Mesendoderm (in vitro differentiated cells): ENCODE measurements around the gene ADGRG4.

ENCODE experiments used
- DNase-seq: peaks from one replicate; pipeline ENCODE4 v3.0.0; 2013
- H2AK5ac ChIP-seq: 2 replicates; pipeline ENCODE4 v1.6.1; 2013; ENCODE audit warnings: low read length, inconsistent platforms
- H2BK120ac ChIP-seq: 2 replicates; pipeline ENCODE4 v1.6.1; 2013; ENCODE audit warnings: low read depth, mild to moderate bottlenecking, low read length, moderate library complexity, mixed read lengths
- H2BK15ac ChIP-seq: replicated peaks from 2 replicates; pipeline ENCODE4 v1.6.1; 2013; ENCODE audit warnings: low read depth, mild to moderate bottlenecking, moderate library complexity
- H2BK5ac ChIP-seq: 2 replicates; pipeline ENCODE4 v1.6.1; 2013; ENCODE audit warnings: low read length, inconsistent platforms
- H3K18ac ChIP-seq: 2 replicates; pipeline ENCODE4 v1.6.1; 2013; ENCODE audit warnings: mild to moderate bottlenecking, low read length, mixed read lengths
- H3K23ac ChIP-seq: one replicate; pipeline ENCODE4 v1.6.1; 2013; ENCODE audit warnings: low read length
- H3K27ac ChIP-seq: 2 replicates; pipeline ENCODE4 v1.5.1; 2013; ENCODE audit warnings: low read depth, mild to moderate bottlenecking, inconsistent platforms, low read length, moderate library complexity
- H3K27me3 ChIP-seq: 2 replicates; pipeline ENCODE4 v1.6.1; 2013; ENCODE audit warnings: low read length, control low read depth, mild to moderate bottlenecking, inconsistent platforms; ENCODE audit not compliant: insufficient read depth, poor library complexity
- H3K36me3 ChIP-seq: 2 replicates; pipeline ENCODE4 v1.6.1; 2013; ENCODE audit warnings: low read length, inconsistent platforms; ENCODE audit not compliant: control insufficient read depth, insufficient read depth
- H3K4ac ChIP-seq: one replicate; pipeline ENCODE4 v1.6.1; 2013; ENCODE audit warnings: low read depth, mild to moderate bottlenecking, low read length, moderate library complexity
- H3K4me1 ChIP-seq: 2 replicates; pipeline ENCODE4 v1.6.1; 2013; ENCODE audit warnings: low read depth, low read length, inconsistent platforms; ENCODE audit not compliant: control insufficient read depth
- H3K4me2 ChIP-seq: 2 replicates; pipeline ENCODE4 v1.6.1; 2013; ENCODE audit warnings: low read length
- H3K4me3 ChIP-seq: 2 replicates; pipeline ENCODE4 v1.5.1; 2013; ENCODE audit warnings: mild to moderate bottlenecking, low read length
- H3K56ac ChIP-seq: one replicate; pipeline ENCODE4 v1.6.1; 2013; ENCODE audit warnings: low read length
- H3K79me1 ChIP-seq: 2 replicates; pipeline ENCODE4 v1.6.1; 2013; ENCODE audit warnings: low read length, inconsistent platforms
- H3K79me2 ChIP-seq: 2 replicates; pipeline ENCODE4 v1.6.1; 2013; ENCODE audit warnings: mild to moderate bottlenecking, low read length; ENCODE audit not compliant: control insufficient read depth, insufficient read depth
- H3K9ac ChIP-seq: 2 replicates; pipeline ENCODE4 v1.6.1; 2013; ENCODE audit warnings: low read length, inconsistent platforms
- H4K5ac ChIP-seq: one replicate; pipeline ENCODE4 v1.6.1; 2013; ENCODE audit warnings: low read length
- H4K8ac ChIP-seq: one replicate; pipeline ENCODE4 v1.6.1; 2013; ENCODE audit warnings: low read depth, mild to moderate bottlenecking, control low read depth, low read length, moderate library complexity
- WGBS: extraction: QIAGEN DNeasy Blood & Tissue Kit; methylation state at CpG from one replicate; pipeline ENCODE4 v1.1.7; 2013; ENCODE audit warnings: low lambda C conversion rate, missing lambda C conversion rate; ENCODE audit not compliant: insufficient coverage; ENCODE audit errors: extremely low coverage; 5-methylcytosine and 5-hydroxymethylcytosine counted together

The ADGRG4 gene

GRCh38 chrX:136446208-136446607 lies 145.4 kb downstream of the ADGRG4 start:
- WGBS: no CpG with 5 or more reads among the region's 6 CpGs
- DNase-seq: no peak
- H3K18ac ChIP-seq: no peak overlapping the region

GRCh38 chrX:136447308-136447707 lies 146.5 kb downstream of the ADGRG4 start:
- H3K23ac ChIP-seq: no peak overlapping the region
- no peaks in the 10 kb centered on the region for H3K79me1 ChIP-seq
- no peak overlapping the region for H2BK120ac ChIP-seq
- no peak overlapping the region for H2BK5ac ChIP-seq
- no peaks in the 10 kb centered on the region for H3K27me3 ChIP-seq
- H3K4me3 ChIP-seq: no peak overlapping the region
- H4K5ac ChIP-seq: no peak overlapping the region
- no peak overlapping the region for H3K27ac ChIP-seq
- H3K4me2 ChIP-seq: no peak overlapping the region
- WGBS: no CpG with 5 or more reads among the region's 2 CpGs
- H4K8ac ChIP-seq: no peak overlapping the region
- no peaks in the 10 kb centered on the region for H3K4me1 ChIP-seq
- no peaks in the 10 kb centered on the region for H3K36me3 ChIP-seq
- H3K18ac ChIP-seq: no peak overlapping the region
- DNase-seq: no peak
- H3K79me2 ChIP-seq: no peaks in the 10 kb centered on the region
- no peak overlapping the region for H3K9ac ChIP-seq
- no peak overlapping the region for H2AK5ac ChIP-seq
- no peak overlapping the region for H2BK15ac ChIP-seq
- no peak overlapping the region for H3K56ac ChIP-seq
- no peak overlapping the region for H3K4ac ChIP-seq

More at GRCh38 chrX:136446208-136446607, 145.4 kb downstream of the ADGRG4 start:
- Histone ChIP-seq H2BK5ac (no peak overlapping the region), H3K27me3 (no peaks in the 10 kb centered on the region), H3K4me3 (no peak overlapping the region), H3K79me1 (no peaks in the 10 kb centered on the region), H2AK5ac (no peak overlapping the region), H3K4me2 (no peak overlapping the region), H3K9ac (no peak overlapping the region), H3K4ac (no peak overlapping the region), H3K4me1 (no peaks in the 10 kb centered on the region), H3K36me3 (no peaks in the 10 kb centered on the region), H3K27ac (no peak overlapping the region), H3K23ac (no peak overlapping the region), H3K79me2 (no peaks in the 10 kb centered on the region), H4K8ac (no peak overlapping the region), H3K56ac (no peak overlapping the region), H2BK120ac (no peak overlapping the region), H4K5ac (no peak overlapping the region), H2BK15ac (no peak overlapping the region)

- Histone ChIP-seq H3K36me3 (no peaks in the 10 kb centered on the region), H3K27ac (no peak overlapping the region), H4K5ac (no peak overlapping the region), H3K4me3 (no peak overlapping the region), H2BK120ac (no peak overlapping the region), H3K79me1 (no peaks in the 10 kb centered on the region), H2AK5ac (no peak overlapping the region), H2BK15ac (no peak overlapping the region), H3K56ac (no peak overlapping the region), H3K27me3 (no peaks in the 10 kb centered on the region), H3K4me2 (no peak overlapping the region), H3K4ac (no peak overlapping the region), H3K9ac (no peak overlapping the region), H2BK5ac (no peak overlapping the region), H3K18ac (no peak overlapping the region), H3K79me2 (no peaks in the 10 kb centered on the region), H4K8ac (no peak overlapping the region), H3K23ac (no peak overlapping the region), H3K4me1 (no peaks in the 10 kb centered on the region)
- DNase-seq: no peak
These were observed 147.2 kb downstream of the ADGRG4 start for GRCh38 chrX:136447968-136448367.

GRCh38 chrX:136450050-136450830 lies 149.5 kb downstream of the ADGRG4 start:
- no peak overlapping the region for H3K18ac ChIP-seq
- H3K36me3 ChIP-seq: no peaks in the 10 kb centered on the region
- no peak overlapping the region for H3K4me2 ChIP-seq
- H3K4me3 ChIP-seq: no peak overlapping the region
- WGBS: no CpG with 5 or more reads among the region's 8 CpGs
- H3K4me1 ChIP-seq: no peaks in the 10 kb centered on the region
- H4K8ac ChIP-seq: no peak overlapping the region
- DNase-seq: no peak
- no peak overlapping the region for H2AK5ac ChIP-seq
- no peak overlapping the region for H3K4ac ChIP-seq
- H4K5ac ChIP-seq: no peak overlapping the region
- H3K9ac ChIP-seq: no peak overlapping the region
- H2BK15ac ChIP-seq: no peak overlapping the region
- H3K27ac ChIP-seq: no peak overlapping the region
- H2BK120ac ChIP-seq: no peak overlapping the region
- no peak overlapping the region for H3K56ac ChIP-seq
- no peaks in the 10 kb centered on the region for H3K79me2 ChIP-seq
- no peak overlapping the region for H3K23ac ChIP-seq
- H2BK5ac ChIP-seq: no peak overlapping the region
- no peaks in the 10 kb centered on the region for H3K79me1 ChIP-seq
- no peaks in the 10 kb centered on the region for H3K27me3 ChIP-seq

GRCh38 chrX:136452614-136453013 lies 151.9 kb downstream of the ADGRG4 start:
- H2BK120ac ChIP-seq: no peak overlapping the region
- H3K56ac ChIP-seq: no peak overlapping the region
- H3K23ac ChIP-seq: no peak overlapping the region
- no peak overlapping the region for H3K4me3 ChIP-seq
- H4K8ac ChIP-seq: no peak overlapping the region
- no peak overlapping the region for H4K5ac ChIP-seq
- no peak overlapping the region for H3K9ac ChIP-seq
- WGBS: no CpG with 5 or more reads among the region's 5 CpGs
- H2AK5ac ChIP-seq: no peak overlapping the region
- no peak for DNase-seq
- no peaks in the 10 kb centered on the region for H3K36me3 ChIP-seq
- no peak overlapping the region for H3K4ac ChIP-seq
- H2BK15ac ChIP-seq: no peak overlapping the region
- no peak overlapping the region for H3K18ac ChIP-seq
- no peaks in the 10 kb centered on the region for H3K27me3 ChIP-seq
- no peak overlapping the region for H3K4me2 ChIP-seq
- H2BK5ac ChIP-seq: no peak overlapping the region
- no peaks in the 10 kb centered on the region for H3K79me1 ChIP-seq
- H3K27ac ChIP-seq: no peak overlapping the region
- no peaks in the 10 kb centered on the region for H3K79me2 ChIP-seq
- H3K4me1 ChIP-seq: no peaks in the 10 kb centered on the region

- Histone ChIP-seq H3K56ac (no peak overlapping the region), H3K36me3 (no peaks in the 10 kb centered on the region), H3K79me2 (no peaks in the 10 kb centered on the region), H2BK15ac (no peak overlapping the region), H3K79me1 (no peaks in the 10 kb centered on the region), H3K4me3 (no peak overlapping the region), H3K4me1 (no peaks in the 10 kb centered on the region), H3K18ac (no peak overlapping the region), H4K8ac (no peak overlapping the region), H3K4me2 (no peak overlapping the region), H3K4ac (no peak overlapping the region), H3K27me3 (no peaks in the 10 kb centered on the region), H2AK5ac (no peak overlapping the region), H2BK120ac (no peak overlapping the region), H3K9ac (no peak overlapping the region), H3K27ac (no peak overlapping the region), H3K23ac (no peak overlapping the region), H4K5ac (no peak overlapping the region), H2BK5ac (no peak overlapping the region)
- no CpG with 5 or more reads among the region's 1 CpG for WGBS
- DNase-seq: no peak
These were observed 152.4 kb downstream of the ADGRG4 start for GRCh38 chrX:136453114-136453513.
